Middle frontal gyrus (tissue), 1 donor: ENCODE results near the gene LYPD4.

Experiments used
- DNase-seq: peaks from one replicate; pipeline ENCODE4 v3.0.0-alpha.2; 2015; ENCODE audit warnings: low spot score; ENCODE audit errors: extremely low spot score

The LYPD4 gene, protein sequence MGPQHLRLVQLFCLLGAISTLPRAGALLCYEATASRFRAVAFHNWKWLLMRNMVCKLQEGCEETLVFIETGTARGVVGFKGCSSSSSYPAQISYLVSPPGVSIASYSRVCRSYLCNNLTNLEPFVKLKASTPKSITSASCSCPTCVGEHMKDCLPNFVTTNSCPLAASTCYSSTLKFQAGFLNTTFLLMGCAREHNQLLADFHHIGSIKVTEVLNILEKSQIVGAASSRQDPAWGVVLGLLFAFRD

DNA sequence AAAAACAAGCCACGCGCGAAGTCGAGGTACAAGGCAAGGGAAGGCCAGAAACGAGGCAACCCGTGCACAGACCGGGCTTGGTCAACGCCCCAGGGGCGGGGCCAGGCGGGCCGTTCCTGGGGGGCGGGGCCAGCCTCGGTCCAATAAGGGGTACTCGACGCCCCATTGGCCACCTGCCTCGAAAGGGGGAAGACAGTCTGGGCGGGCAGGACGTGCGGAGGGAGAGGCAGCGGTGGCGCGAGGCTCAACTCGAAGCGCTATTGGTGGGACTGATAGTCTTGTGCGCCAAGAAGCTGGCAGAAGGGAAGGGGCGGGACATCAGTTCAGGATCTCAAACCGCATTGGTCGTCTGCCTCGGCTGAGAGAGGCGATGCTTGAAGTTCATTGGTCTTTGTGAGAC, at the start of gene LYPD4:
LYPD4 (minus strand) TSS at position 83 of the 400 bp plus-strand sequence. CDS start 5,398 bp downstream, outside the sequence.
- no peak for DNase-seq

DNA sequence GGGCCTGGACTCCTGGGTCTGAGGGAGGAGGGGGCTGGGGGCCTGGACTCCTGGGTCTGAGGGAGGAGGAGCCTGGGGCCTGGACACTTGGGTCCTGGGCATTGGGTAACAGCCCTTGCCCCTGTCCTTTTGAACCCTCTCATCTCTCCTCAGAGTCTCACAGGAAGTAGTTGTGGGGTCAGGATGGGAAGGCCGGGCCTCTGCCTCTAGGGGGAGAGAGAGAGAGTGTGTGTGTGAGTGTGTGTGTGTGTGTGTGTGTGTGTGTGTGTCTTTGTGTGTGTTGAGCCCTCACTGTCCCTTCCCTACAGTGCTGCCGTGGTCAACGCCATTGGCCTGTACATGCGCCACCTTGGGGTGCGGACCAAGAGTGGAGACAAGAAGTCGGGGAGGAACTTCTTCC, 49.4 kb upstream of the LYPD4 start:
- no peak for DNase-seq

DNA sequence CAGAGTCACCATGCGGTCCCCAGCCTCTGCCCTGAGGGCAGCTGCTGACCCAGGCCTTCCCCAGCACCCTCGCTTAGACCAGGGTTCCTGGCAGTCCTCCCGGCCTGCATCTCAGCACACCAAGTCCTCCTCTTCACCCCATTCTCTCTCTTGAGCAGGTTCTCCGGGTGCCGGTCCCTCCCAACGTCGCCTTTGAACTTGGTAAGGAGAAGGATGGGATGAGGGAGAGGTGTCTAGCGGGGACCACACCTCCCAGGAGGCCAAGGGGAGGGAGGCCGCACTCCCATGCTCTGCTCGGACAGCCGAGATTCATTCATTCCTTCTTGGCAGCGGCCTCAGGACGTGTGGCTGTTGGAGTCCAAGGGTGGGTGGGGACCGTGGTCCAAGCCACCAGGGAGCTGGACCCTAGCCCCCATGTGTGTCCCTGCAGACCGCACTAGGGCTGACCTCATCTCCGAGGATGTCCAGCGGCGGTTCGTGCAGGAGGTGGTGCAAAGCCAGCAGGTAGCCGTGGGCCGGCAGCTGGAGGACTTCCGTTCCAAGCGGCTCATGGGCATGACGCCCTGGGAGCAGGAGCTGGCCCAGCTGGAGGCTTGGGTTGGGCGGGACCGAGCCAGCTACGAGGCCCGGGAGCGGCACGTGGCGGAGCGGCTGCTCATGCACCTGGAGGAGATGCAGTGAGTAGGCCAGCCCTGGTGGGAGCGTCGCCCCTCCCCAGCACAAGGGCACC, 47.9 kb upstream of the LYPD4 start:
- no peak for DNase-seq

DNA sequence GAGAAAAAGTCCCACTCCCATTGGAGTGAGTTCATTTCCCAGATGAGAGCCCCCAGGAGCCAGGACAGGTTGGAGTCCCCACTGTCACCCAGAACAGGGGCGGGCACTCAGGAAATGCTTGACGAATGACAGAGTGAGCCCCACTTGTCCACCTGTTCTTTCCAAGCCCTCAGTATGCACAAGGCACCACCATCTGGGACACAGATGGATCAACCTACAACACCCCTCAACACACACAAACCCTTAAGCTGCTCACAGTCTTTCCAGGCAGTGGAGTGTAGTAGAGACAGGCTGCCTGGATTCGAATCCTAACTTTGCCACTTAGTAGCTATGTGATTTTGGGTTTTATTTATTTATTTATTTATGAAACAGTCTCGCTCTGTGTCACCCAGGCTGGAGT, 46.5 kb upstream of the LYPD4 start:
- no peak for DNase-seq

DNA sequence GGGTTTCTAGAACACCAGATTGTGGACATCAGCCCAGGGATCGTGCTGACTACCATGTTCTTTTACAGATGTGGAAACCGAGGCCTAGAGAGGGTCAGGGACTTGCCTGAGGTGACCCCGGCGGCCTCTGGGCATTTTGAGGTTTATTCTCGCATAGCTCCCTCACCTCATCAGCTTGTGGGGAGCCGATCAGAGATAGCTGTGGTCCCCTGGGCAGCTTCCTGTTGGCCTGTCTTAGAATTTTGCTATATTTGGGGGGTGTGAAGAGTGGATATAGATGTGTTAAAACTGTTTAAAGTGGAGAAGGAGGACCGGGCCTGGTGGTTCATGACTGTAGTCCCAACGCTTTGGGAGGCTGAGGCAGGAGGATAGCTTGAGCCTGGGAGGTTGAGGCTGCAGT, 45.4 kb upstream of the LYPD4 start:
- no peak for DNase-seq

DNA sequence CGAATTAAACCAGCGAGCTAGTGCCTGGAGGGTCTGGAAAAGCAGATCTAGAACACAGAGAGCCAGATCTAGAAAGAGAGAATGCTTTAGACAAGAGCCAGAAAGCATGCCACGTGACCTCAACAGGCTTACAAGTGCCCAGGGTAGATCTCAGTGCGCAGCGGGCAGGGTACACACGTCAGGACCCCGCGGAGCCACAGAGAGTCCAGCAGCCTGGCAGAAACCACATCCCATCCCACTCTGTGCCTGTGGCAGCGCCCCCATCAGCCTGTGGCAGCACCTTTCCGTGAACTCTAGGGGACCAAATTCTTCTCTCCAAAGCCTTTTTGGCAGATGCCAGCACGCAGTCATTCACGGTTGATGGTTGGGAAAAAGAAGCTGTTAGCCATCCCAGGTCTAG, 44.4 kb upstream of the LYPD4 start:
- no peak for DNase-seq

DNA sequence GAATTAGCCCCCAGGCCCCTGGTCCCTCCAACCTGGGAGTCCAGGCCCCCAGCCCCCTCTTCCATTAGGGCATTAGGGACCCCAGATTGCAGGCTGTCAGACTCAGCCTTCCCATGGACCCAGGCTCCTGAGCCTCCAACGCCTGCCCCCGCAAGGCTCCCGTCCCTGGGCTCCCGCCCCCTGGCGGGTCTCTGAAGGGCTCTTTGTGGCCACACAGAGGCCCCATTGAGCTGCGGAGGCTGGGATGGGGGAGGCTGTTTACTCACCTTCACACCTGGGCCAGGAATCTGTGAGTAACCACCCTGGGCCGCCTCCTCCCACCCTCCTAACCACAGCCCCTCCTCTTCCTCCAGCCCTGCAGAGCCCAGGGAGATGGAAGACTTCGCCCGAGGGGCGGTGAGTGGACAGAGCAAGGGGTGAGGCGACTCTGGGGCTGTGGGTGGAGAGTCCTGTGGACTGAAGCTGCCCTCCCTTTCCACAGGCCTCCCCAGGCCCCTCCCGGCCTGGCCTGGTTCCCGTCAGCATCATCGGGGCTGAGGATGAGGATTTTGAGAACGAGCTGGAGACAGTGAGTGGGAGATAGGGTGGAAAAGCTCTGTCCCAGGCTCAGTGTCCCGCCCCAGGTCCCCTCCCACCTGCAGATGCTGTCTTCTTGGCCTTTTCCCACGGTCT, 43.4 kb upstream of the LYPD4 start:
- no peak for DNase-seq

DNA sequence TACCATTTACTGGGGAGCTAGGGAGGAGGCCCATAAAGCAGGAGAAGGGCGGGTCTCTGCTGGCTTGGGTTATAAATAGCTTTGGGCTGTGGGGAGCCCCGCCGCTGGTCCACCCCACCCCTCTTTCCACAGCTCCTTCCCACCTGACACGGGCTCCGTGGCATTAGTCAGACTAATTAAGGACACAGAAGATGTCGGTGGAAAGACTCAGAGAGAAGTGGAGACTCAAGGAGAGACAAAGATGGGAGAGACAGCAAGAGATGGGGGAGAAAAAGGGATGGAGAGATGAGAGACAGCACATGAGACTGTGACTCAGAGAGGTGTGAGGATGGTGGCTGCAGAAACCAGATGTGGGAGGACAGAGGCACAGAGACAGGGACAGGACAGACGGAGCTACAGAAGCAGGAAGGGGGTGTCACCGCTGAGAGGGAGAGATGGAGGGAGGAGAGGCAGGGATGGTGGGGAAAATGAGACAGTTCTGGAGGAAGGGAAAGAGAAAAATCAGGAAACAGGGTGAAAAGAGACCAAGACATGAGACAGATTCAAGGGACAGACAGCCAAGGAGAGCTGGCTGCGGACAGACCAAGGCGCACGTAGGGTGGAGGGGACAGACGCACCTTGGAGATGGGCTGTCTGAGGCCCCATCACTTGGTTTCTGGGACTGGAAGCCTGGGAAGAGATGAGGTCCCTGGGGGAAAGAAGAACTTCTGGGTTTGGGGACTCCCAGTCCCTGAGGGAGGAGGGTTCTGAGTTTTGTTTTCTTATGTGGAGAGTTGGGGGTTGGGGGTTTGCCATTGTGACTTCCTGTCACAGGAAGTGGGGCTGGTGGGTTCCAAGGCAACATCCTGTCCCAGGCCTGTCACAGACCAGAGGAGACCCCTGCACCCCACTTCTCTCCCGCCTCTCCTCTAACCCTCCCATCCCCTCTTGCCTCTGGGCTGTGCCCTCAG, 42.6 kb upstream of the LYPD4 start:
- no peak for DNase-seq

DNA sequence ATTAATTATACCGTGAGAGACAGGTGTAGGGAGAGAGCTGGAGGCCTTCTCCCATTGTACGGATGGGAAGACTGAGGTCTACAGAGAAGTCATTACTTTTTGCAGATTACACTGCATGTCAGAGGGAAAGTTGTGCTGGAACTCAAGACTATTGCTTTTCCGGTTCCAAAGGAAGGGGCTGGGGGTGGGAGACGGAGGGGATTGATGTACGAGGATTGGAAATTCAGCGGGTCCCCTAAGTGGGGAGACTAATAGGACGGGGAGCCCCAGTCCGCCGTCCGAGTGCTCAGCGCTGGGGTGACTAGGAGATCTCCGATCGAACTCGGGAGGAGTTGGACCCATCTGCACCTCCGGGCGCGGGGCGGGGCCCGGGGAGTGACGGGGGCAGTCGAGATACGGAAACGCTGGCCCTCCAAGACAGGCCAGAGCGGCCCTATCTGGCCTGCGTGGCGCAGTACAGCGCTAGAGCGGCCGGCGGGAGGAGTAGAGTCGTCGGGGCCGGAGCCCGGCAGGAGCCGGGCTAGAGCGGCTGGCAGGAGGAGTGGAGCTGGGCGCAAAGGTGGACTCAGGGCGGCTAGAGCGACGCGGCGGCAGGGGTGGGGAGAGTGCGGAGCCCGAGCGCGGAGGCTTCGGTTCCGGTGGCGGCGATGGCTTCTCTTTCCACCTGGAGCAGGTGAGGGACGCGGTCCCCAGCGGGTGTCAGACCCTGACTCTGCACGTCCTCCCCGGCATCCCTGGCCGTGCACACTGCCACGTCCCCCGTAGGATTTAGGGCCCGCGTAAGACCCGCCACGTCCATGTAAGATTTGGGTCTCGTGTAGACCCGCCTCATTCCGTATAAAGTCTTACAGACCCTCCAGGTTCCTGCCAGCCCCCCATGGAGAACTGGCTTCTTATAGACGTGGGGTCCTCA, 39.6 kb upstream of the LYPD4 start:
- peak; percentile 95 for DNase-seq

DNA sequence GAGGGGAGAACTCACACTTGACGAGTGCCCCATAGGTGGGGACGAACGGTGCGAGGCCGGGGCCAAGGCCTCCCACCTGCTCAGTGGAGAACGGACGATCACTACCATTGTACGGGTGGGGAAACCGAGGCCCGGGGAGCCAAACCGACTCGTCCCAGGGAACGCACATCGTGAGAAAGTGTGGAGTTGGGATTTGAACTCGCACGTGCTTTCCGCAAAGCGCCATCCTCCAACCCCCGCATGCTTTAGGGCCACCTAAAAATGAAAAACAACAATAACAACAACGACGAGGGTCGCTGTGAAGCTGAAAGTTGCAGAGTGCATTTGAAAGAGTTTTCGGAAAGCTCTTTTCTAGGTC, 39.0 kb upstream of the LYPD4 start:
- no peak for DNase-seq

DNA sequence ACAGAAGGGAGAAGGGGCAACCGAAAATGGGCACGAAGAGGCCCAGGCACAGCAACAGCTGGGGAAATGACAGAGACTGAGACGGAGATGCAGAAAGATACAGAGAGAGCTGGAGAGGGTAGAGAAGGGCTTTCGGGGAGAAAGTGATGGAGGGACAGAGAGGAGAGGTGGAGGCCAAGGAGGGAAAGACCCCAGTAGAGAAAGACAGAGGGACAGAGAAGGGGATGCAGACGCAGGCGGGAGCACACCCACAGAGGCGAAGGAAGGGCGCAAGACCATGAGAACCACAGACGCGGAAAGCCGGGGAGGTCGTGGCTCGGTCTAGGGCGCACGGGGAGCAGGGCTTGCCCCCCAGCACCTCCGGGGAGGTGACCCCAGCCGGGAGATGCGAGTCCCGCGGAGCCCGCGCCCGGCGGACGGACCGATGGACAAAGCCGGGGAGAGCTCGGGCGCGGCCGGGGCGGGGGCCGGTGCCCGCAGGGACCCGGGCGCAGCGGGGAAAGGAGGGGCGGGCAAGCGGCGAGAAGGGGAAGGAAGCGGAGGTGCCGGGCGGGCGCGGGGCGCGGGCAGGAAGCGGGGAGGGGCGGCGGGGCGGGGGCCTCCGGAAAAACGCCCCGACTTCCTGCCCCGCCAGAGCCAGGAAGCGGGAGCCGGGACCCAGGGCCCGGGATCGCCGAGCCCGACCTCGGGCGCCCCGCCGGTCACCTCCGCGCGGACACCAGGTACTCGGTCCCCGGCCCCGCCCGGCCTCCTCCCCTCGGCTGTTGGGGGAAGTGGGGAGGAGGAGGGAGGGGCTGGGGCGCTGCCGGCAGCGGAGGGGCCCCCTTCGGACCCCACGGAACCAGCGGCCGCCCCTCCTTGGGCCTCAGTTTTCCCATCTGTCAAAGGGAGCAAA, 38.3 kb upstream of the LYPD4 start, which contains the start of gene ARHGEF1:
ARHGEF1 (plus strand) TSS at position 617 of the 895 bp plus-strand sequence. CDS start 4,899 bp downstream, outside the sequence.
- no peak for DNase-seq

DNA sequence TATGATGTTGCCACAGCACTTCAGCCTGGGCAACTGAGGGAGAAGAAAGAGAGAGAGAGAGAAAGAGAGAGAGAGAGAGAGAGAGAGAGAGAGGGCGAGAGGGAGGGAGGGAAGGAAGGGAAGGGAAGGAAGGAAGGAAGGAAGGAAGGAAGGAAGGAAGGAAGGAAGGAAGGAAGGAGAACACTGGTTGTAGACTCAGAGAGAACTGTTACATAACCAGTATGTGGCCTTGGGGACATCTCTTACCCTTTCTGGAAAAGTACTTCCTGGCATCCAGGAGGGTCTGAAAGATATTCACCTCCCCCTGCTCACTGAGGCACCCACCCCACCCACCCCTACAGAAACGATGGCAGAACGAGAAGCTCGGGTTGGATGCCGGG, 35.8 kb upstream of the LYPD4 start:
- no peak for DNase-seq

DNA sequence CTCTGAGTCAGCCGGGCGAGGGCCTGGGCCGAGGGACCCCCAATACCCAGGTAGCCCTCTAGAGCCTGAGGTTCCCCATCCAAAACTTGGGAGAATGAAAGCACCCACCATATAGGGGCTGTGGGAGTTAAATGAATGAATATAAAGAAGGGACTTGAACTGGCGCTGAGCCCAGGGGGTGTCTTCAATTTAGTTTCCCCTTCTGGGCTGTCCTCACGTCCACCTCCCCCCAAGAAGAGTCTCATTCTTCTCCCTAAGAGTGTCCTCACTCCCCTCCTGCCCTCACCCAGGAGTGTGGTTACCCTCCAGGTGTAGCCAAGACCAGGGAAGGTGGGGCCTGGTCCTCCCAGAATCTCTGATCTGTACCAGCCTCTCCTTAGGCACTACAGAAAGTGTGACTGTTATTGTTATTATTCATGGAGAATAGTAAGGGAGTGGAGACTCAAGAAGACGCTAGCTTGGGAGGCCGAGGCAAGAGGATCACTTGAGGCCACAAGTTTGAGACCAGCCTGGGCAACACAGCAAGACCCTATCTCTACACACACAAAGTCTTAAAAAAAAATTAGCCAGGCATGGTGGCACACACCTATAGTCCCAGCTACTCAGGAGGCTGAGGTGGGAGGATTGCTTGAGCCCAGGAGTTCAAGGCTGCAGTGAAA, 35.3 kb upstream of the LYPD4 start:
- no peak for DNase-seq

DNA sequence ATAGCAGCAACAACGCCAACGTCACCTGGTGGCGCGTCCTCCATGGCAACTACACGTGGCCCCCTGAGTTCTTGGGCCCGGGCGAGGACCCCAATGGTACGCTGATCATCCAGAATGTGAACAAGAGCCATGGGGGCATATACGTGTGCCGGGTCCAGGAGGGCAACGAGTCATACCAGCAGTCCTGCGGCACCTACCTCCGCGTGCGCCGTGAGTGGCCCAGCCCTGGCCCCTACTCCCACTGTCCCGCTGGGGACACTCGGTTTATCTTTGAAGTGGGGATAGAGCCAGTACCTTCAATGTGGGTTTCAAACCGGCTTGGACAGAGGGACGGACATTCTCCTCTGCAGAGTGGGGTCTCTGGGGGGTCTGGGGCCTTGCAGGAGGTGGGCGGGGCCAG, 34.6 kb upstream of the LYPD4 start:
- no peak for DNase-seq

DNA sequence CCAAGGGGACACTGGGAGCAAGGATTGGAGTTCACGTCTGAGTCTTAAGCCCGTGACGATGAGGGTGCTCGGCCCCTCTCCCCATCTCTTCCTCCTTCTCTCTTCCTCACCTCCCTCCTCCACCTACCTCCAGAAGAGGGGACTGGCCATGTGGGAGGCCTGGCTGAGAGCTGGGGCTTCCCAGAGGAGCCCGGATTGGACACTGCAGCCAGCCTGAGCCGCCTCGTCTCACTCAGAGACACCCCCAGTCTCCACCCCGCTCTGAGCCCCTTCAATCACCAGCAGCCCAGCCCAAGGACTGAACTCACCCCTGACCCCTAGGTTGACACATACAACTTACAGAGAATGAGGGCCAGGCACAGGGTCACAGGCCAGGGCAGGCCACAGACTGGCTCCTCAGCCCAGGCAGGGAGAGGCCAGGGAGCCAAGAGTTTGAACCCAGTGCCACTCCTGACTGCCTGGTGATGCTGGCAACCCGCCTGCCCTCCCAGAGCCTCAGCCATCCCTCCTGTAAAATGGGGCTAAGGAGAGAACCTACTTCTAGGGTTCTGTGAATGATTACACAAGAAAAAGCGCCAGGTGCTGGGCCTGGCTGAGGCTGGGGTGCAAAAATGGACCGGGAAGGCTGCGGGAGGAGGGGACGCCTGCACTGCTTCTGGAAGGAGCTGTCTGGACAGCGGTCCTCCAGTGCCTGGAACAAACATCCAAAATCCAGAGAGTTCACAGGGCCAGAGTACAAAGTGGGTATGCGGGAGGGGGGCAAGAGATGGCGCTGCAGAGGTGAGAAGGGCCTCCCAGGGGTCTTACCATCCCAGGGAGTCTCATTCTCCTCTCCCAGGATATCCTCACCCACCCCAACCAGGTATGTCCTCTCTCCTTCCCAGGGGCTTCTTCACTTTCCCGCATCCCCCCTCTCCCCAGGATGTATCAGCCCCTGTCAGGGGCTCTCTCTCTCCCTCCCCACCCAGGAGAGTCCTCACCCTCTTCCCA, 33.7 kb upstream of the LYPD4 start:
- DNase-seq: no peak

DNA sequence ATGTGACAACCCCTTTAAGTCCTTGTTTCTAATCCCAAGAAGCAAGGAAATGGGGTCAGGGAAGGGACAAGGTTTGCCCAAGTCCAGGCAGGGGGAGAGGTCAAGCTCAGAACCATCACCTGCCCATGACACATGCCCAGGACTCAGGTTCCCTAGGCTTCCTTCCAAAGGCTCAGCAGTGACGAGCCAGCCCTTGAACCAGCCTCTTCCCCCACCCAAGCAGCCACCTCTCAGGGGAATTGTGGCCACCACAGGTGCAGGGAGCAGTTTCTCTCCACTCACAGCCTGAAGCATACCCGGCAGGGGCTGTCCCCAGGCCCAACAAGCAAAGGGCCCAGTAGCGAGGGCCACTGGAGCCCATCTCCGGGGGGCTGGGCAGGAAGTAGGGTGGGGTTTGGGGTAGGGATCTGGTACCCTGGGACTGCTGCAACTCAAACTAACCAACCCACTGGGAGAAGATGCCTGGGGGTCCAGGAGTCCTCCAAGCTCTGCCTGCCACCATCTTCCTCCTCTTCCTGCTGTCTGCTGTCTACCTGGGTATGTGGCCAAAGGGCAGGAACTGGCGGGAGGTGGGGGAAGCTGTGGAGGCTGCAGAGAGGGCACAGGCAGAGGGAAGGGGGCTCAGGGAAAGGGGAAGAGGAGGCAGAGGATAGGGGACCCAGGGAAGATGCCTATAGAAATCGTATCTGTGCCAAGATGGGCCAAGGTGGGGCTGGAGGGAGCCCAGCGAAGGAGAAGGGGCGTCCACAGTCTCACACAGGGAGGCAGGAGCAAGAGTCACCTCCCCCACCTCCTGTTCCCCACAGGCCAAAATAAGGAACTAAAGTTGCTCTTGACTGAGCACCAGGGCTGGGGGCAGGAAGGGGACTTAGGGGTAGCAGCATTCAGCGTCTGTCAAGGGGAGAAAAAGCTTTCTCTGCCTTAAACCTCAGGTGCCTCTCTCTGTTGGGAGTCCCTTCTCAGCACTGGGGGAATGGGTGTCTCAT, 32.7 kb upstream of the LYPD4 start, which contains the start of gene CD79A:
CD79A (plus strand) TSS at position 433 of the 986 bp plus-strand sequence; CDS start at position 459, 26 bp downstream.
- no peak for DNase-seq
